Measurements from ENCODE around the gene ASB17.

ASB17 gene

DNA sequence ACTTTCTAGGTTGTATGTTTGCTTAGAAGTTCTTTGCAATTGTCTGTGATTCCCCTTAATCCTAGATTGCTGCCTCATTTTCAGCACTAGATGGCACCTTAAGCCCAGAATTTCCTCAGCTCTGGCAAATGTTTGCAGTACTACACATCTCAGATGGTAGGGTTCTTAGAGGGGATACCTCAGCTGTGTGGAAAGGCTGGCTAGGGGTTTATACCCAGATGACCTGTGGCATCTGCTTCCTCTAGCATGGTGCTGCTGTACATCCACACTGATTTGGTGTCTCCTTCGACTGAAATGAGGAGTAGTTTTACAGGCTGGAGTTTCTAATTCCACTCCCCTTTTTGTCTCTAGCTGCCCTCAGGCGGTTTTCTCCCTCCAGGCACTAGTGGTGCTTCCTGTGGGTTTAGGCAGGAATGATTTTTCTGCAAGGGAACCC is 23.5 kb downstream of the ASB17 start:
- peak; percentile 28 for DNase-seq (ENCODE audit: extremely low read depth, low read depth)
- TF ChIP-seq, protein P1, sequence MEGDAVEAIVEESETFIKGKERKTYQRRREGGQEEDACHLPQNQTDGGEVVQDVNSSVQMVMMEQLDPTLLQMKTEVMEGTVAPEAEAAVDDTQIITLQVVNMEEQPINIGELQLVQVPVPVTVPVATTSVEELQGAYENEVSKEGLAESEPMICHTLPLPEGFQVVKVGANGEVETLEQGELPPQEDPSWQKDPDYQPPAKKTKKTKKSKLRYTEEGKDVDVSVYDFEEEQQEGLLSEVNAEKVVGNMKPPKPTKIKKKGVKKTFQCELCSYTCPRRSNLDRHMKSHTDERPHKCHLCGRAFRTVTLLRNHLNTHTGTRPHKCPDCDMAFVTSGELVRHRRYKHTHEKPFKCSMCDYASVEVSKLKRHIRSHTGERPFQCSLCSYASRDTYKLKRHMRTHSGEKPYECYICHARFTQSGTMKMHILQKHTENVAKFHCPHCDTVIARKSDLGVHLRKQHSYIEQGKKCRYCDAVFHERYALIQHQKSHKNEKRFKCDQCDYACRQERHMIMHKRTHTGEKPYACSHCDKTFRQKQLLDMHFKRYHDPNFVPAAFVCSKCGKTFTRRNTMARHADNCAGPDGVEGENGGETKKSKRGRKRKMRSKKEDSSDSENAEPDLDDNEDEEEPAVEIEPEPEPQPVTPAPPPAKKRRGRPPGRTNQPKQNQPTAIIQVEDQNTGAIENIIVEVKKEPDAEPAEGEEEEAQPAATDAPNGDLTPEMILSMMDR (IDR thresholded peaks at IDR 0.05; ENCODE audit: low read depth, low read length): peak; percentile 76

DNA sequence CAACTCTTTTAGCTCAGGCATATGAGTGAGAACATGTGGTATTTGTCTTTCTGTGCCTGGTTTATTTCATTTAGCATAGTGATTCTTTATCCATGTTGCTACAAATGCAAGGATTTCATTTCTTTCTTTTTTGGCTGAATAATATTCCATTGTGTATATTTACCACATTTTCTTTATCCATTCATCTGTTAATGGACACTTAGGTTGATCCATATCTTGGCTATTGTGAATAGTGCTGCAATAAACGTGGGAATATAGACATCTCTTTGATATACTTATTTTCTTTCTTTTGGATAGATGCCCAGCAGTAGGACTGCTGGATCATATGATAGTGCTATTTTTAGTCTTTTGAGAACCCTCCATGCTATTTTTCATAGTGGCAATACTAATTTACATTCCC is 30.8 kb downstream of the ASB17 start:
- TF ChIP-seq, protein P1 (IDR thresholded peaks at IDR 0.05; ENCODE audit: low read depth, low read length): no peak
- DNase-seq (ENCODE audit: extremely low read depth, low read depth): no peak

DNA sequence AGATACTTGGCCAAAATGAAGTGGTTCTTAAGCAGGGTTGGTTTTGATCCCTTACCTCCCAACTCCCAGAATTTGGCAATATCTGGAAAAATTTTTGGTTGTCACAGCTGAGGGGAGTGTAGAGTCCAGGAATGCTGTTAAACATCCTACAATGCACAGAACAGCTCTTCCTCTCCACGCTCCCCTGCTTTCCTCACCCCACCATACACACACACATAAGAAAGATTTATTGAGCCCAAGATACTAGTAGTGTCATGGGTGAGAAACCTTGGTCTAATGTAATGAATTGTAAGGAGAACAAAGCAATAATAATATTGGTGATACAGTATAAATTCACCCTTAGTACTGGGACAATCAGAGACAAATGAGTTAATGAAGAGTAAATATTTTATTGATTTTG is 47.8 kb downstream of the ASB17 start:
- TF ChIP-seq, protein P1 (IDR thresholded peaks at IDR 0.05; ENCODE audit: low read depth, low read length): no peak
- no peak for DNase-seq (ENCODE audit: extremely low read depth, low read depth)

DNA sequence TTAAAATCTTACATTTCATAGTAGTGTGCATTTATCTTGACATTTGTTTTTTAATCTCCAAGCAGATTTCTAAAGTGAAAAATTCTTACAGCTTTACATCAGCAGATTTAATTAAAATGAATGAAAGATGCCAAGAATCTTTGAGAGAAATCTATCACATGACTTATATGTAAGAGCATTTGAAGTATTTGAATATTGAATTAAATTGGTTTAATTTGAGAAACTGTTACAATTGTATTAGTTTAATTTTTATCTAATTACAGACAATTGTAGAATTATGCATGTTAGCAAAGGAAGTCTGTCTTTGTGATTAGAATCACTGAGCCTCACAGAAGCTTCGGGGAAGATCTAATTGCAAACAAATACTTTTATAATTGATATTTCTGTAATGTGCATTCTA is 52.2 kb downstream of the ASB17 start:
- TF ChIP-seq, protein P1 (IDR thresholded peaks at IDR 0.05; ENCODE audit: low read depth, low read length): no peak
- no peak for DNase-seq (ENCODE audit: extremely low read depth, low read depth)

DNA sequence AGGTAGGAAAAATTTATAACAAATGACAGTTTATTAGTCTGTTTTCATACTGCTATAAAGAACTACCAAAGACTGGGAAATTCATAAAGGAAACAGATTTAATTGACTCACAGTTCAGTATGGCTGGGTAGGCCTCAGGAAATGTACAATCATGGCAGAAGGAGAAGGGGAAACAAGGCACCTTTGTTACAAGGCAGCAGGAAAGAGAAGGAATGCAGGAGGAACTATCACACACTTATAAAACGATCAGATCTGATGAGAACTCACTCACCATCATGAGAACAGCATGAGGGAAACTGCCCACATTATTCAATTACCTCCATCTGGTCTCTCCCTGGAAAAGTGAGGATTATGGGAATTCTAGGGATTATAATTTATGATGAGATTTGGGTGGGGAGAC is 61.3 kb downstream of the ASB17 start:
- TF ChIP-seq, protein P1 (IDR thresholded peaks at IDR 0.05; ENCODE audit: low read depth, low read length): no peak

More for the DNA sequence above, 61.3 kb downstream of the ASB17 start:
- DNase-seq (ENCODE audit: extremely low read depth, low read depth): no peak
